AML-193 (cell line): ENCODE results near the gene RAB4B.
A peak's percentile ranks its signal among the peaks of the same experiment; 100 is the strongest.
"Not testable (repeated sequence)": the region's sequence is repeated elsewhere in the genome, so short reads cannot be mapped to it uniquely, and the experiment has no call there.

Experiments used
- DNase-seq, 2 experiments: peaks; one replicate each; lab custom pipeline; 2025; lab: John Stamatoyannopoulos, UW

Gene RAB4B

DNA sequence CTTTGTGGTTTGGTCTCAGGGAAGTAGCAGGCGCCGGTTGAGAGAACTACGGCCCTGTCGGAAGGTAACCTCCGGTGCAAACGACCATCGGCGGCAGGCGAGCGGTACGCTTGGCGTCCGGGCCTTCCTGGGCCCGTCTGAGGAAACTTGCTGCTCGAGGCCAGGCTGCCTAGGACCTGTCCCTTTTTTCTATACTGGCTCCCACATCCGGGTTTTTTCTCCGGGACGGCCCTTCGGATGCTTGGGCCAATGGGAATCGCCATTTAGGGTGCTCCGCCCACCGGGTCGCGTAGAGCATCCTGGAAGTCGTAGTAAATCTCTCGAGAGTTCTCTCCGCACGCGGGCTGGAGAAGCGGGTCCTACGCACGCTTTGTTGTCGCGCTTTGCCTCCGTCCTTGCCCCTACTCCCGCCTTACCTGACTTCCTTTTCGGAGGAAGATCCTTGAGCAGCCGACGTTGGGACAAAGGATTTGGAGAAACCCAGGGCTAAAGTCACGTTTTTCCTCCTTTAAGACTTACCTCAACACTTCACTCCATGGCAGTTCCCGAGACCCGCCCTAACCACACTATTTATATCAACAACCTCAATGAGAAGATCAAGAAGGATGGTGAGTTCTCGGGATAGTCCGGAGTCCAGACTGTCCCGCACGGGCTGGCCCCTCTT, 27.0 kb upstream of the RAB4B start, which contains the start of gene SNRPA:
TSS of gene SNRPA (plus strand) at position 330 of the 664 bp plus-strand sequence. CDS start at position 536, 206 bp downstream.
- peak; percentile 90 to 95 for DNase-seq

DNA sequence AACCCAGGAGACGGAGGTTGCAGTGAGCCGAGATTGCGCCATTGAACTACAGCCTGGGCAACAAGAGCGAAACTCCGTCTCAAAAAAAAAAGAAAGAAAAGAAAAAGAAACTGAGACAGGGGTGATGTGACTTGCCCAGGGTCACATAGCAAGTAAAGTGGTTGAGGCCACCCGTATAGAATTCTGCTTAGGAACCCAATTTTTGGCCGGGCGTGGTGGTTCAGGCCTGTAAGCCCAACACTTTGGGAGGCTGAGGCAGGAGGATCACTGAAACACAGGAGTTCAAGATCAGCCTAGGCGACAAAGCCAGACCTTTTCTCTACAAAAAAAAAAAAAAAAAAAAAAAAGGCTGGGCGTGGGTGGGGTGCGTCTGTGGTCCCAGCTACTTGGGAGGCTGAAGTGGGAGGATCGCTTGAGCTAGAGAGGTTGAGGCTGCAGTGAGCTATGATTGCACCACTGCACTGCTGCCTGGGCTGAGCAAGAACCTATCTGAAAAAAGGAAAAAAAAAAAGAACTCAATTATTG, 25.7 kb upstream of the RAB4B start:
- no peak for DNase-seq

DNA sequence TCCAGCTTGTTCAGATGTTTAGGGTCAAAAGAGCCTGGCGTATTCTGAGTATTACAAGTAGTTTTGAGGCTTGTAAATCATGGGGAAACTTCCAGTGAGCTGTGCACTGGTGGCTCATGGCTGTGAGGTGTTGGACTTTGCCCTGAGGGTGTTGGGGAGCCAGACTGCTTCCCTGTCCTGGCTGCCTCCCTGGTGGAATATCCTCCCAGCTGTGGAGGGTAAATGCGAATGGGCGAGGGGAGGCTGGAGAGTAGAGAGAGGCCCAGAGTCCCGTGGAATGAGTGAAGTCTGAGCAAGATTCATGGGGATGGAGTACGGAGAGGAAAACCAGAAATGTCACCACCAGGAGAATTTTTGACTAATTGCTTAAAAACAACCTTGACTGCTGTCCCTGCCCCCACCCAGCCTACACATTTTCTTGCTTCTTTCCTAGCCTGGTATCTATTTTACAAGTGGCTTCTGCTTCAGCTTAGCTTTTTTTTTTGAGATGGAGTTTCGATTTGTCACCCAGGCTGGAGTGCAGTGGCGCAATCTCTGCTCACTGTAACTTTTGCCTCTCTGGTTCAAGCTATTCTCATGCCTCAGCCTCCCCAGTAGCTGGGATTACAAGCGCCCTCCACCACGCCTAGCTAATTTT, 23.3 kb upstream of the RAB4B start:
- peak; percentile 14 to 27 for DNase-seq

DNA sequence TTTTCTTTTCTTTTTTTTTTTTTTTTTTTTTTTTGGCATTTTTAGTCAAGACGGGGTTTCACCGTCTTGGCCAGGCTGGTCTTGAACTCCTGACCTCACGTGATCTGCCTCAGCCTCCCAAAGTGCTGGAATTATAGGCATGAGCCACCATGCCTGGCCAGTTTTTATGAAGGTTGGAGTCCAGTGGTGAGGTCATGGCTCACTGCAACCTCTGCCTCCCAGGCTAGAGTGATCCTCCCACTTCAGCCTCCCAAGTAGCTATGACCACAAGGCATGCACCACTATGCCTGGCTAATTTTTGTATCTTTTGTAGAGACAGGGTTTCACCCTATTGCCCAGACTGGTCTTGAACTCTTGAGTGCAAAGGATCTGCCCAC, 22.8 kb upstream of the RAB4B start:
- no peak for DNase-seq

DNA sequence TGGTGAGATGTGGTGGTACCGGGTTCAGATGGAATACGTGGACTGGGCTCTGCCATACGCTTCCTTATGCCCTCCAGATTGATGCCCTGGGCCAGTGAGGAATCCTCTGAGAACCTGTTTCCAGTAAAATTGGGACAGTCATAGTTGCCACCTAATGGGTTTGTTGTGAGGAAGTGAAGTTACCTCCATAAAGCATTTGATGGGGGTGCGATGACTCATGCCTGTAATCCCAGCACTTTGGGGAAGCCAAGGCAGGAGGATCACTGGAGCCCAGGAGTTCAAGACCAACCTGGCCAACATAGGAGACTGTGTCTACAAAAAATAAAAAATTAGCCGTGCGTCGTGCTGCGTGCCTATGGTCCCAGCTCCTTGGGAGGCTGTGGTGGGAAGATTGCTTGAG, 22.3 kb upstream of the RAB4B start:
- no peak for DNase-seq

DNA sequence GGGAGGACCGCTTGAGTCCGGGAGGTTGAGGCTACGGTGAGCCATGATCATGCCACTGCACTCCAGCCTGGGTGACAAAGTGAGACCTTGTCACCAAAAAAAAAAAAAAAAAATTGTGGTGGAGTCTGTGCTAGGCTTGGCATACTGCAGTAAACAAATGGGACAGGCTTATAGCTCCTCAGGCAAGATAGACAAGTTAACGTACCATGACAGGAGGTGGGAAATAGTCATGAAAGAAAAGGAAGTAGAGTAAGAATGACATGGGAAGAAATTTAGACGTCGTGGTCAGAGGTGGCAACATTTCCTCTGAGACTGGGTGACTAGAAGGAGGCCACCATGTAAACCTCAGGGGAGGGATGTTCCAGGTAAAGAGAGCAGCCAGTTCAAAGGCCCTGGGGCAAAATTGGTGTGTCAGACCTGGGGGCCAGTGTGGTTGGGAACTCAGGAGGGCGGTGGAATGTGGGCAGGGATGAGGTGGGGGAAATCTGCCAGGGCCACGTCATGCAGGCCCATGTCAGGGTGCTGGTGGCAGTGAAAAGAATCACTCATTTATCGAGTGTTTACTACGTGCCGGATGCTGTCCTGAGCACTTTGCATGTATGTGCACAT, 21.4 kb upstream of the RAB4B start:
- DNase-seq: no peak

DNA sequence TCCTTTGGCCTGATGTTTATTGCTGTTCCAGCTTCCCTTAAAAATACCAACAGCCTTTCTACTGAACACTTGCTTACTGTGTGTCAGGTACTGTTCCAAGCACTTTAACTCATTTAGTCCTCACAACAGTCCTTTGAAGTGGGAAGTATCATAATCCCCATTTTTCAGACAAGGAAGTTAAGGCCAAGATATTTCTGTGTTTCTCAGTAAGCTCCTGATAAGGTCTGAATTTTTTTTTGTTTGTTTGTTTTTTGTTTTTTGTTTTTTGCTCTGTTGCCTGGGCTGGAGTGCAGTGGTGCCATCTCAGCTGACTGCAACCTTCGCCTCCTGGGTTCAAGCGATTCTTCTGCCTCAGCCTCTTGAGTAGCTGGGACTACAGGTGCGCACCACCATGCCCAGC, 19.6 kb upstream of the RAB4B start:
- no peak for DNase-seq

DNA sequence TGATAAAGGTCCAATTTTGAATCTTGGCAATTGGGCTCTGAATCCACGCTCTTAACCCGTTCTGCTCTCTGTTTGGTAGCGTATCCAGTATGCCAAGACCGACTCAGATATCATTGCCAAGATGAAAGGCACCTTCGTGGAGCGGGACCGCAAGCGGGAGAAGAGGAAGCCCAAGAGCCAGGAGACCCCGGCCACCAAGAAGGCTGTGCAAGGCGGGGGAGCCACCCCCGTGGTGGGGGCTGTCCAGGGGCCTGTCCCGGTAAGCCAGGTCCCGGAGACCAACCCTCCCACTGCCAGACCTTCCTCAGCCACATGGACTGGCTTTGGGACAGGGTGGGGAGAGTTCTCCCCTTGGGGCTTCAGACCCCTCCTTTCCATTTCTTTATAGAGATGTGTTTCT, 18.7 kb upstream of the RAB4B start:
- DNase-seq: no peak

DNA sequence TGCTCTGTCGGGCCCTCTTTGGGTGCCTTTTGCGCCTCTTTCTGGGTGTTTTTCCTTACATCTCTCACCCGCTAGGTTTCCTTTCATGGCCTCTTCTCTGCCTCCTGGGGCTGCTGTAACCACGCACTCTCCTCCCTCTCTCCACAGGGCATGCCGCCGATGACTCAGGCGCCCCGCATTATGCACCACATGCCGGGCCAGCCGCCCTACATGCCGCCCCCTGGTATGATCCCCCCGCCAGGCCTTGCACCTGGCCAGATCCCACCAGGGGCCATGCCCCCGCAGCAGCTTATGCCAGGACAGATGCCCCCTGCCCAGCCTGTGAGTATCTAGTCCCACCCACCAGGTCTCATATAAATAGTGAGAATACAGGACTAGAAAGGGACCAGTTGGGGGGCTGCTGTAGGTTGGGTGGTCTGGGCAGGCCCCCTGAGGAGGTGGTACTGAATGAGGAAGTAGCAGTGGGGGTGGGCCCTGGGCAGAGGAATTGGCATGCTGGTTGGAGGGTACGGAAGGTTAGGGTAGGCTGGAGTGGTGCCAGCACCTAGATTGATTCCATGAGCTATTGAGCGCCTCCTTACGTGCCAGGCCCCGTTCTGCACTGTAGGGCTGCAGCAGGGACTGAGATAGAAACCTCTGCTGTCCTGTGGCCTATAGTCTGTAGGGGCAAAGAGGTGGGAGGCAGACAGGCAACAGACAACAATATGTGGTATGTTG, 15.1 kb upstream of the RAB4B start:
- no peak for DNase-seq

DNA sequence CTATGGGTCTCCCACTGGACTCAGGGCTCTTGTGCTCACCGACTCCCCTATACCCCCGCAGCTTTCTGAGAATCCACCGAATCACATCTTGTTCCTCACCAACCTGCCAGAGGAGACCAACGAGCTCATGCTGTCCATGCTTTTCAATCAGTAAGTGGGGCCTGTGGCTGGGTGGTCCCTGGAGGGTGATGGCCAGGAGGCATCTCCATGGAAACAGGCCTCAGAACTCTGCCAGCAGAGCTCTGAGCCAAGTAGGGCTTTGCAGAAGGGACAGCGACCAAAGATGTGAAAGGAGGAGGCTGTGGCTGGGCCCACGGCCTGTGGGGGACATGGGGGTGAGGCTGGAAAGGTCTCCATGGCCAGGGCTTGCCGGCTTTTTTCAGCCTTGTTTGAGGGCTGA, 14.5 kb upstream of the RAB4B start:
- DNase-seq: no peak

DNA sequence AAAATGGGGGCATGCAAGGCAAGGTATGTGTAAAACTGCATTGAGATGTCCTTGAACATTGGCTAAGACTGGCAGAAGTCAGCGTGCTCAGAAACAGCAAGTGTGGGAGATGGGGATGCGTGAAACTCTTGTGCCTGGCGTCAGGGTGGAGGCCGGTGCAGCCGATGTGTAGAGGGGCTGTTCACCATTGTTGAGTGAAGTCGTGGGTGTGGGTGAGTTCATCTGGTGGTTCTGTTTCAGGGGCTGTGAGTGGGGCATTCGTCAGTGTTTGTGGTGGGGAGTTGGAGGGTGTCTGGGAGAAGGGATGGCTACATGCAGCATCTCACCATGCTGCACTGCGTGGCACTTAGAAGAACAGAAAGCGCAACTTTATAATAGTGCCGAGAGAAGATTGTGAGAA, 14.1 kb upstream of the RAB4B start:
- DNase-seq: no peak

DNA sequence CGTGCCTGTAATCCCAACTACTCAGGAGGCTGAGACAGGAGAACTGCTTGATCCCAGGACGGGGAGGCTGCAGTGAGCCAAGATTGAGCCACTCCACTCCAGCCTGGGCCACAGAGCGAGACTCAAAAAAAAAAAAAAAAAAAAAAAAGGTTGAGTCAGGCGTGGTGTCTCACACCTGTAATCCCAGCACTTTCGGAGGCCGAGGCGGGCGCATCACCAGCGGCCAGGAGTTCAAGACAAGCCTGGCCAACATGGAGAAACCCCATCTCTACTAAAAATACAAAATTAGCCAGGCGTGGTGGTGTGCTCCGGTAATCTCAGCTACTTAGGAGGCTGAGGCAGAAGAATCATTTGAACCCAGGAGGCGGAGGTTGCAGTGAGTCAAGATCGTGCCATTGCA, 11.7 kb upstream of the RAB4B start:
- DNase-seq: not testable (repeated sequence)

DNA sequence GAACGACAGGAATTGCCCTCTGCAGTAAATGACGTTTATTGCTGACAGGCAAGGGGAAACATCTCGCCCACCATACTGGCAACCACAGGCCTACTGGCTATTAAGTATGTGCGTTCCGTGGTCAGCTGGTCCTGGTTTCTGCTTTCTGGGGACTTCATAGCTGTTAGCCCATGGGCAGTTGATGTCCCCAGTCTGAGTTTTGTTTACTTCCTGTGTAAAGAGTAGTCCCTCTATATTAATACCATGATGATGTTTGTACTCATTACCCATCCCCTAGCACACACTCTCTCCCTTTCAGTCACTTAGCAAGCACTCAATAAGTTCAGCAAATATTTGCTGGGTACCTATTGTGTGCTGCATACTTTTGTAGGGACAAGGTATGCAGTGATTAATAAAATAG, 9.2 kb upstream of the RAB4B start:
- no peak for DNase-seq

DNA sequence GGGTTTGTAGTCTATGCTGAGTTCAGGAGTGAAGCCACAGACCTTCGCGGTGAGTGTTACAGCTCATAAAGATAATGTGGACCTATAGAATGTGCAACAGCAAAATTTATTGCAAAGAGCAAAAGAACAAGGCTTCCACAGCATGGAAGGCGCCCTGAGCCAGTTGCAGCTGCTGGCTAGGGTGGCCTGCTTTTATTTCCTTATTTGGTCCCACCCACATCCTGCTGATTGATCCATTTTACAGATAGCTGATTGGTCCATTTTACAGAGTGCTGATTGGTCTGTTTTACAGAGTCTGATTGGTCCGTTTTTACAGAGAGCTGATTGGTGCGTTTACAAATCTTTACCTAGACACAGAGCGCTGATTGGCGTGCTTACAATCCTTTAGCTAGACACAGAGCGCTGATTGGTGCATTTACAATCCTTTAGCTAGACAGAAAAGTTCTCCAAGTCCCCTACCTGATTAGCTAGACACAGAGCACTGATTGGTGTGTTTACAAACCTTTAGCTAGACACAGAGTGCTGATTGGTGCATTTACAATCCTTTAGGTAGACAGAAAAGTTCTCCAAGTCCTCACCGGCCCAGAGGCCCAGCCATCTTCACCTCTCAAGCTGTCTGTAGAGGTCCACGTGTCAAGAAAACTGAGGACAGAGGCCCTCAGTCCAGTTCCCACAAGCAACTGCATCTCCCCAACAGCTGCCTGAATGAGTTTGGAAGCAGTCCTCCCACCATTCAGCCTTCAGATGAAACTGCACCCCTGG, 6.8 kb upstream of the RAB4B start:
- DNase-seq: not testable (repeated sequence)

DNA sequence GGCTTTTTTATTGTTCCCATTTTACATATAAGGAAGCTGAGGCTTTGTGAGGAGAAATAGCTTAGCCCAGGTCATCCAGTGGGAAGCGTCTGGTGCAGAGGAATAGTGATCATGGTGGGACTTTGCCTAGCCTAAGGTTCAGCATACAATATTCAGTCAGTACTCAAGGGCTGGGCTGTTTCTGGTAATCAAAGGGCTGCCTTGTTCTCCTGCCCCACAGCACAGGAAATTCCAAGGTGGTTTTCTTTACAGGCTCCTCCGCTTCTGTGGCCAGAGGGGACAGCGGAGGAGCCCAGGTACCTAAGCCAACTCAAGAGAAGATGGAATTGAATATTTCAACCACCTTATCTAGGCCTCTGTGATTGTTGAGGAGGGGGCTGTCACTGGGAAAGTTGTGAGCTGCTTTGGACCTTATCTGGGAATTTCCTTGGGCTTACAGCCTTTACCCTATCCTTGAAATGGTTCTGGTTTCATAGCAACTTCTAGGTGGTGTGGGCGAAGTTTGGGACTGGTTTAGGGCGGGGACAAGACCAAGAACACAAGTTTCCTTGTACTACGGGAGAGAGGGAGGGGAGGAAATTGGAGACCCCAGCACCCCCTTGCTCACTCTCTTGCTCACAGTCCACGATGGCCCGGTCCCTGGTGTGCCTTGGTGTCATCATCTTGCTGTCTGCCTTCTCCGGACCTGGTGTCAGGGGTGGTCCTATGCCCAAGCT, 3.0 kb upstream of the RAB4B start, which contains the start of gene MIA:
TSS of gene MIA (plus strand) at position 606 of the 716 bp plus-strand sequence. CDS start at position 628, 22 bp downstream.
- no peak for DNase-seq

DNA sequence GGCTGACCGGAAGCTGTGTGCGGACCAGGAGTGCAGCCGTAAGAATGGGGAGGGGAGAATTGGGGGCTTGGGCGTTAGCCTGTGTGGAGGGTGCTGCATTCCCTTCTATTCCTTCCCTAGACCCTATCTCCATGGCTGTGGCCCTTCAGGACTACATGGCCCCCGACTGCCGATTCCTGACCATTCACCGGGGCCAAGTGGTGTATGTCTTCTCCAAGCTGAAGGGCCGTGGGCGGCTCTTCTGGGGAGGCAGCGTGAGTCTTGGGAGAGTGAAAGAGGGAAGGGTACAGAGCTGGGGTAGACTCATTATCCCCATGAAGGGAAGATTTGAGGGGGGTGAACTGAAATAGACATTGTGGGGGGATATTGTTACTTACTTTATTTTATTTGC, 2.4 kb upstream of the RAB4B start:
- no peak for DNase-seq

DNA sequence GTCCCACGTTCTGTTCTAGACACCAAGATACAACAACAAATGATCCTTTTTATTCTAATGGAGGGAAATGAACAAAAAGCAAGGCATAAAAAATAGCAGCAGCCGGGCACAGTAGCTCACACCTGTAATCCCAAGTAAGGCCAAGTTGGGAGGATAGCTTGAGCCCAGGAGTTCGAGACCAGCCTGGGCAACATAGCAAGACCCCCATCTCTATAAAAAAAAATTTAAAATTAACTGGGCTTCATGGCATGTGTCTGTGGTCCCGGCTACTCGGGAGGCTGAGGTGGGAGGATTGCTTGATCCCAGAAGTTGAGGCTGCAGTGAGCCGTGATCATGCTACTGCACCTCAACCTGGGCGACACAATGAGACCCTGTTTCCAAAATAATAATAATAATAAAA, 1.7 kb upstream of the RAB4B start:
- no peak for DNase-seq

DNA sequence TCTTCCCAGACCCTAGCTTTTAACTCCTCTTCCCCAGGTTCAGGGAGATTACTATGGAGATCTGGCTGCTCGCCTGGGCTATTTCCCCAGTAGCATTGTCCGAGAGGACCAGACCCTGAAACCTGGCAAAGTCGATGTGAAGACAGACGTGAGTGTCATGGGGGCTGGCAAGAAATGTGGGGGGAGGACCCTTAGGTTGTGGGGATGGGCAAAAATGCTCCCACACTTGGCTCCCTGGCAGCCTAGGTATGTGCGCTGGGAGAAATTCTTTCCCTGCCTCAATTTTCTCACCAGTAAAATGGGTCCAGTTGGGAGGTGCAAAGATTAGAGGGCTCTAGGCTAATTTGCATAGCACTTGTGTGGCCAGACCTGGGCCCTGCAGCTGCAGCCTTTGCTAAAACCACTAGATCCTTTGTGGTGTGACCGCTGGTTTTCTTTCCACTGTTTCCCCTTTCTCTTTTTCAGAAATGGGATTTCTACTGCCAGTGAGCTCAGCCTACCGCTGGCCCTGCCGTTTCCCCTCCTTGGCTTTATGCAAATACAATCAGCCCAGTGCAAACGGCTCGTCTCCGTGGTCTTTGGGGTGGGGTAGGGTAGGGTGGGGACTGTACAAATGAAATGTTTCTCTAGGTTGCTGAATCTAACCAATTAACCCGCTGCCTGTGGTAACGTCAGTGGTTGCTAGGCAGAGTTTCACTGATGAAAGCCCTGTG, 959 bp upstream of the RAB4B start:
- DNase-seq: peak; percentile 95 to 97

DNA sequence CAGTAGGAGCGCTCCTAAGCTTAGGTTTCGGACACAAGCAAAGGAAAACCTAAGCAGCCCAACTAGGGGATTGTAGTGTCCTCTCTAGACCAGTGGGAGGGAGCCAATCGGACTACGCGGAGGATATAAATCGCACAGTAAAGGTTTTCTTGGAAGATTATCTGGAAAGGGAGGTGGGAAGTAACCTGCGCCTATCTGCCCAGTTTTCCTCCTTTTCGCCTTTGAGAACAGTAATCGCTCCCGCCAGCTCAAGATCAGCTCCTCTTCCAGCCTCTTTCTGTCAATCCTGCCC, 456 bp upstream of the RAB4B start:
- no peak for DNase-seq

DNA sequence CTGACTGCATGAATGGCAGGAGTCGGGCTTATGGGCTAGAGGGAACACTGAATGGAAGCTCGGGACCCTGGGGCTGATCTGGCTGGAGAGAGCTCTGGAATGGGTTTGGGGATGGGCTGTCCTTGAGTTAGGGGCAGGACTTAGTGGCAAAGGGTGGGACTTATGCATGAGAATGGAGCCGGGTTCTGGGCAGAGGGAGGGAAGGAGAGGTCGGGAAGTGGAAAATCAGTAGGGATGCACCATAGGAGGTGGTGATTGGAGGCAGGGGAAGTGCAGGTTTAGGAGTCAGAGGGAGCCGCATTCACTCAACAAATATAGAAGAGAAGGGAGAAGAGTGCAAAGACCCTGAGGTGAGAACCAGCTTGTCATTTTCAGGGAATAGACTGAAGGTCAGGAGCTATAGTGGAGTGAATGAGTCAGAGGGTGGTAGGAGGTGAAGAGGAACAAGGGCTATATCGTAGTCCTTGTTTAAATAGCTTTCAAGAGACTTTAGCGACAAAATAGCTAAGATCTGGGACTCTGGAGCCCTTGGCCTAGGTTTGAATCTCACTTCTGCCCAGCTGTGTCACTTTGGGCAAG, 748 bp downstream of the RAB4B start:
- peak in 1 of 2 experiments; percentile 18 for DNase-seq
